HEK293 (cell line): ENCODE results near the gene FBXO33.

Experiments used
- CTCF ChIA-PET: fragments of 350-600 bp; formaldehyde crosslinking; extraction: SDS; loops from one replicate; lab custom pipeline; 2021; ENCODE audit warnings: antibody characterized with exemption; lab: Yijun Ruan, JAX
- POLR2A ChIA-PET: fragments of 300-600 bp; formaldehyde crosslinking; extraction: SDS; loops from one replicate; lab custom pipeline; 2020; ENCODE audit warnings: antibody characterized with exemption, inconsistent platforms; lab: Yijun Ruan, JAX
- H3K27ac ChIP-seq: fragments of 200-500 bp; sonication (Bioruptor generic); 2 replicates; pipeline ENCODE4 v1.5.1; 2014; ENCODE audit warnings: low read depth, low read length, control low read depth, inconsistent platforms; ENCODE audit errors: extremely low read depth
- H3K36me3 ChIP-seq, 2 experiments: fragments of 200-500 bp in 1 of 2; sonication (Bioruptor generic) in 1 of 2; 1 replicate in 1 of 2; 2 replicates in 1 of 2; pipeline ENCODE4 v1.5.1; 2014 to 2017; ENCODE audit warnings: inconsistent platforms in 2 of 2, low read length in 2 of 2; ENCODE audit not compliant: control insufficient read depth in 2 of 2, insufficient read depth in 1 of 2
- H3K4me1 ChIP-seq: fragments of 200-500 bp; sonication (Bioruptor generic); 2 replicates; pipeline ENCODE4 v1.5.1; 2014; ENCODE audit warnings: mild to moderate bottlenecking, low read length, inconsistent platforms; ENCODE audit not compliant: control insufficient read depth, insufficient read depth
- H3K4me3 ChIP-seq: 2 replicates; pipeline ENCODE4 v1.5.1; 2011; ENCODE audit warnings: low read depth, mild to moderate bottlenecking, control low read depth, low read length, moderate library complexity
- H3K9me3 ChIP-seq: fragments of 200-500 bp; sonication (Bioruptor generic); 2 replicates; pipeline ENCODE4 v1.5.1; 2014; ENCODE audit warnings: low read depth, low read length, inconsistent platforms; ENCODE audit not compliant: control insufficient read depth, insufficient read depth
- BCL11B ChIP-seq: fragments of 450-650 bp; formaldehyde crosslinking; IDR thresholded peaks from 2 replicates; pipeline ENCODE4 v1.5.1; 2016; ENCODE audit warnings: low read depth, missing biosample characterization, missing genetic modification characterization
- KLF7 ChIP-seq: fragments of 450-650 bp; formaldehyde crosslinking; IDR thresholded peaks from 2 replicates; pipeline ENCODE4 v1.5.1; 2016; ENCODE audit warnings: missing biosample characterization, missing genetic modification characterization, borderline replicate concordance
- MYNN ChIP-seq: fragments of 450-650 bp; formaldehyde crosslinking; IDR thresholded peaks from 2 replicates; pipeline ENCODE4 v1.5.1; 2016; ENCODE audit warnings: missing biosample characterization, missing genetic modification characterization, borderline replicate concordance
- PATZ1 ChIP-seq: fragments of 450-650 bp; formaldehyde crosslinking; IDR thresholded peaks from 2 replicates; pipeline ENCODE4 v1.5.1; 2016; ENCODE audit warnings: missing biosample characterization, missing genetic modification characterization
- SALL2 ChIP-seq: fragments of 450-650 bp; formaldehyde crosslinking; IDR thresholded peaks from 2 replicates; pipeline ENCODE4 v1.5.0; 2017; ENCODE audit warnings: missing biosample characterization, mild to moderate bottlenecking, missing genetic modification characterization, borderline replicate concordance
- TCF7L2 ChIP-seq: IDR thresholded peaks from 2 replicates; pipeline ENCODE4 v1.6.1; 2011; ENCODE audit warnings: low read depth, mild to moderate bottlenecking, inconsistent platforms, low read length, moderate library complexity, borderline replicate concordance
- ZBTB1 ChIP-seq: fragments of 450-650 bp; formaldehyde crosslinking; IDR thresholded peaks from 2 replicates; pipeline ENCODE4 v1.5.1; 2016; ENCODE audit warnings: missing biosample characterization, missing genetic modification characterization
- ZNF138 ChIP-seq: fragments of 450-650 bp; formaldehyde crosslinking; IDR thresholded peaks from 2 replicates; pipeline ENCODE4 v1.5.1; 2016; ENCODE audit warnings: missing biosample characterization, missing genetic modification characterization, borderline replicate concordance
- ZNF175 ChIP-seq: fragments of 450-650 bp; formaldehyde crosslinking; IDR thresholded peaks from 2 replicates; pipeline ENCODE4 v1.5.1; 2016; ENCODE audit warnings: missing biosample characterization, missing genetic modification characterization
- ZNF2 ChIP-seq: fragments of 450-650 bp; formaldehyde crosslinking; IDR thresholded peaks from 2 replicates; pipeline ENCODE4 v1.5.1; 2016; ENCODE audit warnings: missing biosample characterization, missing genetic modification characterization
- ZNF214 ChIP-seq: fragments of 450-650 bp; formaldehyde crosslinking; IDR thresholded peaks from 2 replicates; pipeline ENCODE4 v1.5.1; 2017; ENCODE audit warnings: missing biosample characterization, mild to moderate bottlenecking, missing genetic modification characterization, borderline replicate concordance
- ZNF221 ChIP-seq: fragments of 450-650 bp; formaldehyde crosslinking; IDR thresholded peaks from 2 replicates; pipeline ENCODE4 v1.5.1; 2017; ENCODE audit warnings: missing biosample characterization, missing genetic modification characterization, borderline replicate concordance
- ZNF223 ChIP-seq: fragments of 450-650 bp; formaldehyde crosslinking; IDR thresholded peaks from 2 replicates; pipeline ENCODE4 v1.5.1; 2016; ENCODE audit warnings: missing biosample characterization, missing genetic modification characterization
- ZNF23 ChIP-seq: fragments of 450-650 bp; formaldehyde crosslinking; IDR thresholded peaks from 2 replicates; pipeline ENCODE4 v1.5.1; 2016; ENCODE audit warnings: missing biosample characterization, missing genetic modification characterization, borderline replicate concordance
- ZNF239 ChIP-seq: fragments of 450-650 bp; formaldehyde crosslinking; IDR thresholded peaks from 2 replicates; pipeline ENCODE4 v1.5.1; 2016; ENCODE audit warnings: missing biosample characterization, missing genetic modification characterization
- ZNF311 ChIP-seq: fragments of 450-650 bp; formaldehyde crosslinking; IDR thresholded peaks from 2 replicates; pipeline ENCODE4 v1.5.1; 2017; ENCODE audit warnings: missing biosample characterization, missing genetic modification characterization, borderline replicate concordance
- ZNF416 ChIP-seq: fragments of 450-650 bp; formaldehyde crosslinking; IDR thresholded peaks from 2 replicates; pipeline ENCODE4 v1.5.1; 2016; ENCODE audit warnings: missing biosample characterization, missing genetic modification characterization
- ZNF596 ChIP-seq: fragments of 450-650 bp; IDR thresholded peaks from 2 replicates; pipeline ENCODE4 v1.5.0; 2018; ENCODE audit warnings: missing biosample characterization, mild to moderate bottlenecking, missing genetic modification characterization, moderate library complexity
- ZNF629 ChIP-seq: fragments of 450-650 bp; formaldehyde crosslinking; IDR thresholded peaks from 2 replicates; pipeline ENCODE4 v1.5.1; 2017; ENCODE audit warnings: missing biosample characterization, missing genetic modification characterization
- ZNF664 ChIP-seq: fragments of 450-650 bp; formaldehyde crosslinking; IDR thresholded peaks from 2 replicates; pipeline ENCODE4 v1.5.1; 2016; ENCODE audit warnings: missing biosample characterization, missing genetic modification characterization
- ZNF707 ChIP-seq: fragments of 450-650 bp; formaldehyde crosslinking; IDR thresholded peaks from 2 replicates; pipeline ENCODE4 v1.5.1; 2016; ENCODE audit warnings: missing biosample characterization, missing genetic modification characterization
- ZNF768 ChIP-seq: fragments of 450-650 bp; formaldehyde crosslinking; IDR thresholded peaks from 2 replicates; pipeline ENCODE4 v1.5.1; 2018; ENCODE audit warnings: missing biosample characterization, mild to moderate bottlenecking, missing genetic modification characterization
- ZNF776 ChIP-seq: fragments of 450-650 bp; formaldehyde crosslinking; IDR thresholded peaks from 2 replicates; pipeline ENCODE4 v1.5.0; 2017; ENCODE audit warnings: missing biosample characterization, missing genetic modification characterization, borderline replicate concordance
- ZNF792 ChIP-seq: fragments of 450-650 bp; formaldehyde crosslinking; IDR thresholded peaks from 2 replicates; pipeline ENCODE4 v1.5.1; 2016; ENCODE audit warnings: missing biosample characterization, missing genetic modification characterization
- ZSCAN30 ChIP-seq: fragments of 450-650 bp; IDR thresholded peaks from 2 replicates; pipeline ENCODE4 v1.5.1; 2018; ENCODE audit warnings: missing biosample characterization, mild to moderate bottlenecking, missing genetic modification characterization, moderate library complexity
- TF ChIP-seq, protein P1 (sequence below): fragments of 450-650 bp; formaldehyde crosslinking; IDR thresholded peaks from 2 replicates; pipeline ENCODE4 v1.5.1; 2016; ENCODE audit warnings: missing biosample characterization, missing genetic modification characterization
- TF ChIP-seq, protein P2 (sequence below): fragments of 450-650 bp; IDR thresholded peaks from 2 replicates; pipeline ENCODE4 v1.5.1; 2018; ENCODE audit warnings: missing biosample characterization, missing genetic modification characterization
- TF ChIP-seq, protein P3 (sequence below): fragments of 450-650 bp; formaldehyde crosslinking; IDR thresholded peaks from 2 replicates; pipeline ENCODE4 v1.5.1; 2017; ENCODE audit warnings: missing biosample characterization, missing genetic modification characterization

Gene FBXO33

DNA sequence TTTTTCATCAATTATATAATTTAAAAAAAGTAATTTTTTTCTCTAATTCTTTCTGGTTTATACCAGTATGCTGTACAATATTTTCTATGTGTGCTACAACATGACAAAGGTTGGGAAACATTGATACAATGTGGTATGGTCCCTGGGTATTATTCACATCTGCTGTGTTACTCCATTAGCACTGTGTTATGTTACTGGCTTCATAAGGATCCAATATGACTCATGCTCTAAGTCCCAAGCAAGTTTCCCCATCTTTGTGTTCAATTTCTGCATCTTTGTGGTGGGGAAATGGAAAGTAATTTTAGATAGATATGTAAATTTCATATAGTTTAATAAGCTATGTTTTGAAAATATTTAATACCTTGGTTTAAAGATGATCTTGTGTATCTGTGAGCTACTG, 35.8 kb downstream of the FBXO33 start:
- POLR2A ChIA-PET, result no interaction called here
- H3K9me3 ChIP-seq, result no peaks in the 10 kb centered on the region
- H3K36me3 ChIP-seq, result peaks cover 15 to 19% of the 10 kb centered on the region in 2 experiments
- no peak for TF ChIP-seq ZNF223 (tag by site-specific recombination)
- TF ChIP-seq ZSCAN30 (tag by site-specific recombination), result no peak
- no peak for TF ChIP-seq PATZ1 (tag by site-specific recombination)
- TF ChIP-seq ZNF707 (tag by site-specific recombination), result no peak
- TF ChIP-seq ZNF311, result no peak
- no peak for TF ChIP-seq KLF7 (tag by site-specific recombination)
- no peak for TF ChIP-seq ZNF596
- no peak for TF ChIP-seq ZNF175 (tag by site-specific recombination)
- TF ChIP-seq, protein P1, sequence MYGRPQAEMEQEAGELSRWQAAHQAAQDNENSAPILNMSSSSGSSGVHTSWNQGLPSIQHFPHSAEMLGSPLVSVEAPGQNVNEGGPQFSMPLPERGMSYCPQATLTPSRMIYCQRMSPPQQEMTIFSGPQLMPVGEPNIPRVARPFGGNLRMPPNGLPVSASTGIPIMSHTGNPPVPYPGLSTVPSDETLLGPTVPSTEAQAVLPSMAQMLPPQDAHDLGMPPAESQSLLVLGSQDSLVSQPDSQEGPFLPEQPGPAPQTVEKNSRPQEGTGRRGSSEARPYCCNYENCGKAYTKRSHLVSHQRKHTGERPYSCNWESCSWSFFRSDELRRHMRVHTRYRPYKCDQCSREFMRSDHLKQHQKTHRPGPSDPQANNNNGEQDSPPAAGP (tag by site-specific recombination), result no peak
- no peak for TF ChIP-seq ZNF664 (tag by site-specific recombination)
- no peak for TF ChIP-seq ZNF629 (tag by site-specific recombination)
- TF ChIP-seq ZNF768 (tag by site-specific recombination), result no peak
- no peak for TF ChIP-seq ZNF138 (tag by site-specific recombination)
- TF ChIP-seq, protein P2, sequence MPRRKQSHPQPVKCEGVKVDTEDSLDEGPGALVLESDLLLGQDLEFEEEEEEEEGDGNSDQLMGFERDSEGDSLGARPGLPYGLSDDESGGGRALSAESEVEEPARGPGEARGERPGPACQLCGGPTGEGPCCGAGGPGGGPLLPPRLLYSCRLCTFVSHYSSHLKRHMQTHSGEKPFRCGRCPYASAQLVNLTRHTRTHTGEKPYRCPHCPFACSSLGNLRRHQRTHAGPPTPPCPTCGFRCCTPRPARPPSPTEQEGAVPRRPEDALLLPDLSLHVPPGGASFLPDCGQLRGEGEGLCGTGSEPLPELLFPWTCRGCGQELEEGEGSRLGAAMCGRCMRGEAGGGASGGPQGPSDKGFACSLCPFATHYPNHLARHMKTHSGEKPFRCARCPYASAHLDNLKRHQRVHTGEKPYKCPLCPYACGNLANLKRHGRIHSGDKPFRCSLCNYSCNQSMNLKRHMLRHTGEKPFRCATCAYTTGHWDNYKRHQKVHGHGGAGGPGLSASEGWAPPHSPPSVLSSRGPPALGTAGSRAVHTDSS (tag by site-specific recombination), result no peak
- TF ChIP-seq ZNF221 (tag by site-specific recombination), result no peak
- no peak for TF ChIP-seq ZNF2 (tag by site-specific recombination)
- TF ChIP-seq ZNF792 (tag by site-specific recombination), result no peak
- TF ChIP-seq ZNF239 (tag by site-specific recombination), result no peak
- TF ChIP-seq ZBTB1 (tag by site-specific recombination), result no peak
- no peak for TF ChIP-seq SALL2 (tag by site-specific recombination)
- CTCF ChIA-PET, result no interaction called here
- no peaks in the 10 kb centered on the region for H3K4me1 ChIP-seq
- no peak overlapping the region for H3K27ac ChIP-seq
- no peak overlapping the region for H3K4me3 ChIP-seq

DNA sequence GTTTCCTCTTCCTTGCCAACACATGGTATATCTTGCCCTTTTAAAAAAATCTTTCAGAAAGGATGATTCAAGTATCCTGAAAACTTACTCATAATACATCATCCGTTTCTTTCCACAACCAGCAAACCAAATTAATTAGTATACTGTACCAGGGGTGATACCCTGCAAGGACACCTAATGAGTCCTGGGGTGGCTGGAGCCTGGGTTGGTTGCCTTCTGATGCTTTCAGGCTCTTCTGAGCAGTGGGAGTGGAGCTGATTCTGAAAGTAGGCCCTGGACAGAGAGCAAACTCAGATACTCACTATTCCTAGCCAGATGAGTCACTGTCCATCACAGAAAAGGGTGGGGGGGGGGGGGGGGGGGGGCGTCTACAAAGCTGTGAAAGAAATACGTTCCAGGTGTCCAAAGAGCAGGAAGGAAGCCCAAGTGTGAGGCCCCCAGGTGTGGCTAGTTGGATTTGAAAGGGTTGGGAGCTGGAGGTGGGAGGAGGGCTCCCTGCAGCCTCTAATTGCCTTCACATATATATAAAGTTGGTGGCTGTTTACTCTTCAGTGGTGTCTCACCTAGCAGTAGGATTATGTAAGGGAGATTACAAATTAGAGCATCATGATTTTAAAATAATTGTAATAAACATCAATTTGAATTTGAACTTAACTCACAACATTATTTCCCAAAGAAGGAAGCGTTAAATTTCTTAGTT, 36.5 kb downstream of the FBXO33 start:
- peaks cover 15 to 16% of the 10 kb centered on the region in 2 experiments for H3K36me3 ChIP-seq
- CTCF ChIA-PET, result interaction anchor here (0.6 kb wide), 1 partner anchor 18 kb away, joined by 4 read pairs; no protein-coding TSS in a partner anchor
- POLR2A ChIA-PET, result no interaction called here
- no peak for TF ChIP-seq PATZ1 (tag by site-specific recombination)
- TF ChIP-seq MYNN (tag by site-specific recombination), result no peak
- no peak for TF ChIP-seq TCF7L2
- no peak for TF ChIP-seq ZNF664 (tag by site-specific recombination)
- TF ChIP-seq ZNF416, result no peak
- TF ChIP-seq ZNF23 (tag by site-specific recombination), result no peak
- no peak for TF ChIP-seq ZNF214 (tag by site-specific recombination)
- no peak for TF ChIP-seq BCL11B (tag by site-specific recombination)
- TF ChIP-seq, protein P3, sequence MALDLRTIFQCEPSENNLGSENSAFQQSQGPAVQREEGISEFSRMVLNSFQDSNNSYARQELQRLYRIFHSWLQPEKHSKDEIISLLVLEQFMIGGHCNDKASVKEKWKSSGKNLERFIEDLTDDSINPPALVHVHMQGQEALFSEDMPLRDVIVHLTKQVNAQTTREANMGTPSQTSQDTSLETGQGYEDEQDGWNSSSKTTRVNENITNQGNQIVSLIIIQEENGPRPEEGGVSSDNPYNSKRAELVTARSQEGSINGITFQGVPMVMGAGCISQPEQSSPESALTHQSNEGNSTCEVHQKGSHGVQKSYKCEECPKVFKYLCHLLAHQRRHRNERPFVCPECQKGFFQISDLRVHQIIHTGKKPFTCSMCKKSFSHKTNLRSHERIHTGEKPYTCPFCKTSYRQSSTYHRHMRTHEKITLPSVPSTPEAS (tag by site-specific recombination), result no peak
- no peak for TF ChIP-seq ZNF776 (tag by site-specific recombination)
- no peak for TF ChIP-seq ZNF223 (tag by site-specific recombination)
- TF ChIP-seq KLF7 (tag by site-specific recombination), result no peak

More for the DNA sequence above, 36.5 kb downstream of the FBXO33 start:
- H3K4me1 ChIP-seq, result no peaks in the 10 kb centered on the region
- no peak overlapping the region for H3K4me3 ChIP-seq
- no peak overlapping the region for H3K27ac ChIP-seq
- H3K9me3 ChIP-seq, result no peaks in the 10 kb centered on the region
